K562 (cell line): ENCODE data around the gene BORCS8. TPM values are rescaled to one million over a fixed set of nuclear protein-coding genes. Genes with fewer than 3 reads are reported as not detected.

Experiments used
- E2F8 ChIP-seq: fragments of 450-650 bp; IDR thresholded peaks from 2 replicates; pipeline ENCODE4 v1.7.1; 2018; ENCODE audit warnings: mild to moderate bottlenecking, low read depth; ENCODE audit not compliant: partially characterized antibody
- ETV1 ChIP-seq: fragments of 450-650 bp; conservative IDR thresholded peaks from 2 replicates; pipeline ENCODE4 v1.6.1; 2016; ENCODE audit warnings: missing genetic modification characterization, control low read depth, low read depth, missing compliant biosample characterization
- HMGN3 ChIP-seq: IDR thresholded peaks from 2 replicates; pipeline ENCODE4 v1.6.1; 2011; ENCODE audit warnings: borderline replicate concordance, low read depth, mild to moderate bottlenecking, mixed read lengths, low read length; ENCODE audit not compliant: insufficient read length; ENCODE audit errors: extremely low read depth
- KLF6 ChIP-seq: fragments of 250-450 bp; sonication (Bioruptor Pico); IDR thresholded peaks from 2 replicates; pipeline ENCODE4 v1.4.0; 2020; ENCODE audit warnings: mild to moderate bottlenecking, moderate library complexity, borderline replicate concordance
- MEF2D ChIP-seq: conservative IDR thresholded peaks from 2 replicates; pipeline ENCODE4 v1.6.1; 2016; ENCODE audit warnings: low read depth, missing genetic modification characterization, missing compliant biosample characterization
- MTA2 ChIP-seq: fragments of 450-650 bp; IDR thresholded peaks from 2 replicates; pipeline ENCODE4 v1.6.1; 2016; ENCODE audit warnings: low read depth
- NFE2L1 ChIP-seq: fragments of 450-650 bp; IDR thresholded peaks from 2 replicates; pipeline ENCODE4 v1.6.1; 2016; ENCODE audit warnings: missing genetic modification characterization, low read depth, mild to moderate bottlenecking, missing compliant biosample characterization, moderate library complexity, borderline replicate concordance
- SPI1 ChIP-seq: IDR thresholded peaks from 2 replicates; pipeline ENCODE4 v1.6.1; 2011; ENCODE audit warnings: low read depth, low read length, control low read depth, borderline replicate concordance
- TEAD1 ChIP-seq, 2 experiments: fragments of 450-650 bp in 1 of 2; sonication (generic) in 1 of 2; formaldehyde crosslinking; IDR thresholded peaks; 2 replicates each; pipeline versions ENCODE4 v1.4.0 to v1.8.0; 2020 to 2022; ENCODE audit warnings: mild to moderate bottlenecking in 2 of 2, missing genetic modification reagents in 1 of 2
- TRIM24 ChIP-seq, 2 experiments: fragments of 450-650 bp; IDR thresholded peaks; 2 replicates each; pipeline ENCODE4 v1.6.1; 2016
- ZKSCAN8 ChIP-seq: fragments of 200-800 bp; sonication (Bioruptor generic); IDR thresholded peaks from 2 replicates; pipeline ENCODE4 v1.6.1; 2016; ENCODE audit warnings: missing genetic modification characterization, missing compliant biosample characterization
- ZNF77 ChIP-seq: fragments of 250-450 bp; sonication (Bioruptor Pico); IDR thresholded peaks from 2 replicates; pipeline ENCODE4 v1.5.0; 2020
- ZNF830 ChIP-seq: fragments of 250-450 bp; sonication (Bioruptor Pico); IDR thresholded peaks from 2 replicates; pipeline ENCODE4 v1.5.0; 2021; ENCODE audit warnings: mild to moderate bottlenecking
- polyA plus RNA-seq, 8 experiments: library from polyadenylated mRNA; depleted of rRNA in 4 of 8; stranded (reverse) in 5 of 8; unstranded in 3 of 8; fragments of >200 nt; fragmentation: Nextera tagmentation in 2 of 8; fragmentation: Illumina TruSeq in 1 of 8; extraction: Ambion mirVana in 2 of 8; extraction: Trizol in 1 of 8; gene quantifications; 2 replicates each; pipeline versions ENCODE4 v1.2.1 to v1.2.3, GENCODE V29; 2011 to 2014; ENCODE audit warnings: inconsistent platforms in 1 of 8, missing spikeins in 1 of 8
- total RNA-seq, 7 experiments: library from RNA; depleted of rRNA in 6 of 7; stranded (reverse); fragments of >200 nt in 6 of 7; fragmentation: Illumina TruSeq in 2 of 7; extraction: Trizol in 2 of 7; gene quantifications; 2 replicates each; pipeline versions ENCODE4 v1.2.1 to v1.2.3, GENCODE V29; 2011 to 2021; ENCODE audit warnings: low replicate concordance in 1 of 7
- TF ChIP-seq, protein P1 (sequence below): fragments of 250-450 bp; sonication (Bioruptor Pico); IDR thresholded peaks from 2 replicates; pipeline ENCODE4 v1.4.0; 2020
- TF ChIP-seq, protein P2 (sequence below): fragments of 250-450 bp; sonication (Bioruptor Pico); IDR thresholded peaks from 2 replicates; pipeline ENCODE4 v1.8.0; 2022; ENCODE audit warnings: inconsistent platforms, mild to moderate bottlenecking, moderate library complexity, borderline replicate concordance
- TF ChIP-seq, protein P3 (sequence below), 2 experiments: fragments of 450-650 bp; IDR thresholded peaks; 2 replicates each; pipeline ENCODE4 v1.6.1; 2016
- TF ChIP-seq, protein P4 (sequence below): fragments of 450-650 bp; conservative IDR thresholded peaks from 2 replicates; pipeline ENCODE4 v1.6.1; 2016; ENCODE audit warnings: missing genetic modification characterization, low read depth, mild to moderate bottlenecking, missing compliant biosample characterization, moderate library complexity

The BORCS8 gene
- total and polyA plus RNA-seq, 9 of the 15 experiments (the other 6 are each of a cell fraction or from before 2014, with no cell fraction given), result 4.6 to 33.6 (median 16.3) TPM

- TF ChIP-seq NFE2L1 (tag) (no peak), TEAD1 (CRISPR knock-in tag; IDR thresholded peaks at IDR 0.05) (no peak), HMGN3 (no peak), TRIM24 (IDR thresholded peaks at IDR 0.05) (peak in 1 of 2 experiments; percentile 42; a peak in 1 of 4 replicates), ETV1 (tag) (peak; percentile 56; the same call in 1 of the 2 replicates), SPI1 (peak; percentile 60; the same call in 1 of the 2 replicates), ZKSCAN8 (CRISPR knock-in tag) (no peak), ZNF830 (CRISPR knock-in tag) (no peak), ZNF77 (CRISPR knock-in tag) (no peak), E2F8 (peak; percentile 91), MTA2 (no peak), KLF6 (CRISPR knock-in tag) (no peak), MEF2D (tag) (no peak)
- TF ChIP-seq, protein P1, sequence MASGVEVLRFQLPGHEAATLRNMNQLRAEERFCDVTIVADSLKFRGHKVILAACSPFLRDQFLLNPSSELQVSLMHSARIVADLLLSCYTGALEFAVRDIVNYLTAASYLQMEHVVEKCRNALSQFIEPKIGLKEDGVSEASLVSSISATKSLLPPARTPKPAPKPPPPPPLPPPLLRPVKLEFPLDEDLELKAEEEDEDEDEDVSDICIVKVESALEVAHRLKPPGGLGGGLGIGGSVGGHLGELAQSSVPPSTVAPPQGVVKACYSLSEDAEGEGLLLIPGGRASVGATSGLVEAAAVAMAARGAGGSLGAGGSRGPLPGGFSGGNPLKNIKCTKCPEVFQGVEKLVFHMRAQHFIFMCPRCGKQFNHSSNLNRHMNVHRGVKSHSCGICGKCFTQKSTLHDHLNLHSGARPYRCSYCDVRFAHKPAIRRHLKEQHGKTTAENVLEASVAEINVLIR (CRISPR knock-in tag), result no peak
- TF ChIP-seq, protein P2, sequence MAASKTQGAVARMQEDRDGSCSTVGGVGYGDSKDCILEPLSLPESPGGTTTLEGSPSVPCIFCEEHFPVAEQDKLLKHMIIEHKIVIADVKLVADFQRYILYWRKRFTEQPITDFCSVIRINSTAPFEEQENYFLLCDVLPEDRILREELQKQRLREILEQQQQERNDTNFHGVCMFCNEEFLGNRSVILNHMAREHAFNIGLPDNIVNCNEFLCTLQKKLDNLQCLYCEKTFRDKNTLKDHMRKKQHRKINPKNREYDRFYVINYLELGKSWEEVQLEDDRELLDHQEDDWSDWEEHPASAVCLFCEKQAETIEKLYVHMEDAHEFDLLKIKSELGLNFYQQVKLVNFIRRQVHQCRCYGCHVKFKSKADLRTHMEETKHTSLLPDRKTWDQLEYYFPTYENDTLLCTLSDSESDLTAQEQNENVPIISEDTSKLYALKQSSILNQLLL (CRISPR knock-in tag), result no peak
- TF ChIP-seq, protein P3, sequence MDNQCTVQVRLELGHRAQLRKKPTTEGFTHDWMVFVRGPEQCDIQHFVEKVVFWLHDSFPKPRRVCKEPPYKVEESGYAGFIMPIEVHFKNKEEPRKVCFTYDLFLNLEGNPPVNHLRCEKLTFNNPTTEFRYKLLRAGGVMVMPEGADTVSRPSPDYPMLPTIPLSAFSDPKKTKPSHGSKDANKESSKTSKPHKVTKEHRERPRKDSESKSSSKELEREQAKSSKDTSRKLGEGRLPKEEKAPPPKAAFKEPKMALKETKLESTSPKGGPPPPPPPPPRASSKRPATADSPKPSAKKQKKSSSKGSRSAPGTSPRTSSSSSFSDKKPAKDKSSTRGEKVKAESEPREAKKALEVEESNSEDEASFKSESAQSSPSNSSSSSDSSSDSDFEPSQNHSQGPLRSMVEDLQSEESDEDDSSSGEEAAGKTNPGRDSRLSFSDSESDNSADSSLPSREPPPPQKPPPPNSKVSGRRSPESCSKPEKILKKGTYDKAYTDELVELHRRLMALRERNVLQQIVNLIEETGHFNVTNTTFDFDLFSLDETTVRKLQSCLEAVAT (IDR thresholded peaks at IDR 0.05), result no peak
- TF ChIP-seq, protein P4, sequence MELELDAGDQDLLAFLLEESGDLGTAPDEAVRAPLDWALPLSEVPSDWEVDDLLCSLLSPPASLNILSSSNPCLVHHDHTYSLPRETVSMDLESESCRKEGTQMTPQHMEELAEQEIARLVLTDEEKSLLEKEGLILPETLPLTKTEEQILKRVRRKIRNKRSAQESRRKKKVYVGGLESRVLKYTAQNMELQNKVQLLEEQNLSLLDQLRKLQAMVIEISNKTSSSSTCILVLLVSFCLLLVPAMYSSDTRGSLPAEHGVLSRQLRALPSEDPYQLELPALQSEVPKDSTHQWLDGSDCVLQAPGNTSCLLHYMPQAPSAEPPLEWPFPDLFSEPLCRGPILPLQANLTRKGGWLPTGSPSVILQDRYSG, result 0 out of 2 replicates have a peak, but pooled peaks have one; percentile 26
These were observed 11.3 kb upstream of the BORCS8 start, which contains the start of gene NR2C2AP (continued) for GRCh38 chr19:19203012-19203856.
